GM18519 (cell line): ENCODE measurements around the gene IYD.

Source experiments
- ATAC-seq: cut with Tn5 transposase; IDR thresholded peaks from one replicate; pipeline ENCODE4 v1.9.1; 2021; ENCODE audit warnings: mild to moderate bottlenecking, moderate library complexity; ENCODE audit not compliant: unreplicated experiment, low FRiP score

The IYD gene

DNA sequence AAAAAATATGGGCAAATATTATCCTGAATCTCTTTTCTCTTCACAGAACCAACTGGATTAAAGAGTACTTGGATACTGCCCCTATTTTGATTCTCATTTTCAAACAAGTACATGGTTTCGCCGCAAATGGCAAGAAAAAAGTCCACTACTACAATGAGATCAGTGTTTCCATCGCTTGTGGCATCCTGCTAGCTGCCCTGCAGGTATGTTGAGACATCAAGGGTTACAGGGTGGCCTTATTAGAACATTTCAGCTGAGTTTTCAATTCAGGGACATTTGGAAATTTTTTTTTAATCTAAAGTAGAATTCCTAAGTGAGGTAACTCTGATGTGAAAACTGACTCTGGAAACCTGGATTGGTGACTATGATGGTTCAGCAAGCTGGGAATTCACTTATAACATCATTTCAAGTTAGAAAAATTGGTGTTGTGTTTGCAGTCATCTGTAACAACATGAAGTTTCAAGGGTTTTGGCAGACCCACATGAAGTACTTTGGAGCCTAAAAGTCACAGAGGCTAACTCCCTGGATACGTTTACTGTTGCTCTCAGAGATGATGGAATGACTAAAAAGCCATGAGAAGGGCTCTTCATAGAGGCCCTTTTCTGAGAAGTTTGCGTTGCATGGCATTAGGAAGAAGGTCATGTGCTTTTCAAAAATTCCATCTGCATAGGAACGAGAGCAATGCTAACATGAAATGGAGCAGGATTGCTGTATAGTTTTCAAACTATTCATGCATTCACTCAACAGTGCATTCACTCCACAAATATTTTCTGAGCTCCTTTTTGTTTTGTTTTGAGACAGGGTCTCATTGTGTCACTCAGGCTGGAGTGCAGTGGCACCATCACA lies 25.5 kb downstream of the IYD start:
- no peak for ATAC-seq

DNA sequence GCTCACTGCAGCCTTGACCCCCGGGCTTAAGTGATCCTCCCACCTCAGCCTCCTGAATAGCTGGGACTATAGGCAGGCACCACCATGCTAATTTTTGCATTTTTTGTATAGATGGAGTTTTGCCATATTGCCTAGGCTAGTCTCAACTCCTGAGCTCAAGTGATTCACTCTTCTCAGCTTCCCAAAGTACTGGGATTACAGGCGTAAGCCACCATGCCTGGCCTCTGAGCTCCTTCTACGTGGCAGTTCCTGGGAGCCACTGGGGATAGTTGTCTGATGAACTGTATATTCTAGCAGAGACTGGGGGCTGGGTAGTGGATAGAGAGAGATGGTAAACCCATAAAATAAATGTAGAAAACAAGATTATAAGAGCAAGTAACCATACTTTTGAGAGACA lies 26.1 kb downstream of the IYD start:
- ATAC-seq, result no peak

DNA sequence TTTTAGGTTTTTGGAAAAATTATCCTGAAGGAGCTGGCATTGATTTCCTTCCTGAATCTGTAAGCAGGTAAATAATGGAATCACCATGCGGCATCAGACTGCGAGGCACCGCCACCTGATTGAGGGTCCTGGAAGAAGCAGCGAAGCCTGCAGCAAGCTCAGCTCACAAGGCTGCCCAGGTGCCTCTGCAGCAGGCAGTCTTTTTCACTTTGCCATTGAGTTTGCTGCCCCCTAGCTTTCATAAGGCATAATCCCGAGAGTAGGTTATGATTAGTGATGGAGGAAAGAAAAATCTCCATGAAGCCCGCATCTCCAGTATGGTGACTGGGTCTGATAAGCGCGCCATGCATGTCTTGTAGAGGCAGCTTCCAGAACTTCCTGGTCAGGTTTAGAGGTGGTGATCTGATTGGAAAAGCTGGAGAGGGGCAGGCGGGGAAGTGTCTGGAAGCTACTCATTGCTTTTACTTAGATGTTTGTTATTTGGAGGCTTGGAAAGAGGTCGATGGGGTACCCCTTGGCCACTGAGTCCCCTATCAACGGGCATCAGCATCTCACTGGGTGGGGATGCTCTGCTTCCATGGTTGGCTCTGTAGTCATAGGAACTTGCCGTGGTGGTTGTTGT lies 26.7 kb downstream of the IYD start:
- peak; percentile 56 for ATAC-seq

DNA sequence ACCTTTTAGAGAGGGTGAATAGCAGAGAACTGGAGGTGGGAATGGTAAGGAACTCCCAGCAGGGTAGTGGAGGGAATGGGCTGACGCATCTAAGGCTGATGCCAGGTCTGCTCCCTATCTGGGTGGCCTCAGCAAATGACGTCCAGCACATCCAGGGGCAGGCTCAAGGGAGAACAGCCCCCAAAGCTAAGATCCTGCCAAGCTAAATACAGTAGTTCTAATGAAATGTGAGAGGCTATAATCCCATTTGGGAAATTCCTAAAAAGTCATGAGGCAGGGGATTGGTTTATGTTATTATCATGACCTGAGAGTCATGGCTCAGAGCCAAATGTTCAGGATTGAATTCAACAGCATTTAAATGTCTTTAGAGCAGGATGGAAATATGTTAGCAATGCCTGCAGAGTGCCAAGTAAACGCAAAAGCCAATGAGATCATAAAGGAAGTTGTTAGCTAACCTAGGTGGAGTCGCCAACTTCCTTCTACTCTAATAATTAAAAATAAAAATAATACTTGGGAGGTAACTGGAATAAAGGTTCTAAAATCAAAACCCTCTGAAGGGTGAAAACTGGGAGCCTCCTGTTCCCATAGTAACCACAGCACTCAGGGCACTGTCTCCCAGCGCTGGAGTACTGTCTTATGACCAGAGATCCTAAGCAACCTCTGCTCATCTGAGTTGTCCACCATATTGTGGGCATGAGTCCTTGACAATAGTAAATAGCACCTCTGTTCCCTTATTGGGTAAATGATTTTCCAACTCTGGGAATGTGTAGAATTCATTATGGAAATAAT lies 34.8 kb downstream of the IYD start:
- ATAC-seq, result no peak

DNA sequence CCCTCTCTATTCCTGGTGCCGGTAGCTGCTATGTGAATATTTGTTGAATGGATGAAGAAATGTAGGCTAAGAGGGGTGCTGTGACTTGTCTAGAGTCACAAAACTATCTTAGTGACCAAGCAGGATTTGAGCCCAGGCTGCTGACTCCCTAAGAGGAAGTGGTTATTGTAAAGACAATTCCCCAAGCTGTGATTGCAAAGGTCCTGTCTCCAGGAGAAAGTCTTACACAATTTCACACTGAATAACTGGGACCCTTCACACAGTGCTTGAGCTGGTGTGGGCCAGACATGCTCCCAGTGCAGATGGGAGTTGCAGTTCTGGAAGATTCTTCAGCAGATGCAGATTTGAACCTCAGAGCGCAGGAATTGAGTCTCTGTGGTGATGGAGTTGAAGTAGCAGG lies 38.1 kb downstream of the IYD start:
- no peak for ATAC-seq

DNA sequence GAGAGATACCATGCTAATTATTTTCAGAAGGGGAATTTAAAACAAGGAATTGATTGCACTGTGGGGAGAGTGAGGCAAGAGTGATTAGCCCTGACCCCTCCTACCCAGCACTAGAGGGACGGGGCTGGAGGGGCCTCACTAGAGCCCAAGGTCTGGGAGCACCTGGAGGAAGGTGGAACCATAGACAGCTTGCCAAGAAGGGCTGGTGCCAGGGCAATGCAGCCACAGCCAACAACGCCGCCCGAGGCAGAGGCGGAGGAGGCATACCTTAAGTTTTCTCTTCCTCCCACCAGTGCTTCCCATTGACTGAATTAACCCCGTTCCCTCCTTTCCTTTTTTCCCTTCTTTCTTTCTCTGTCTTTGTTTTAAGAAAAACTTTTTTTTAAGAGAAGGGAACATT lies 40.0 kb downstream of the IYD start:
- no peak for ATAC-seq

DNA sequence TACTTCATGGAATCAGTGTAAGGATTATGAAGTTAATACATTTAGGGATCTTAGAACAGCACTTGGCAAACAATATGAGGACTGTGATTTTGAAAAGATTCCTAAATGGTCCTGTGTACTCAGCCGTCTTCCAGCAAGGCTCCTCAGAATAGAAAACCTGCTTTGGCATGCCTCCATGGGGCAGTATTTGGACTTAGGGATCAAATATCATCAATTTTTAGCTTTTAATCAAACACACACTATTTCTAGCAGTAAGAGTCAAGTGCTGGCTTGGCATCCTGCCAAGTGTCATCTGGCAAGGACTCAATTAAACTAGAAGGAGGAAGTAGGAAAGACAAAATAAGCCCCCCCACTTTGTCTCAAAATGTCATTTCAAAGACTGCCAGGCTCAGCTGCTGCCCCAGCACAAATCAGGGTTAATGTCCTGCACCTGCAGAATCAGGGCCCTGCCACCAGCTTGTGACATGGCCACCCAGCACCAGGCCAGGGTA lies 40.8 kb downstream of the IYD start:
- ATAC-seq, result no peak

DNA sequence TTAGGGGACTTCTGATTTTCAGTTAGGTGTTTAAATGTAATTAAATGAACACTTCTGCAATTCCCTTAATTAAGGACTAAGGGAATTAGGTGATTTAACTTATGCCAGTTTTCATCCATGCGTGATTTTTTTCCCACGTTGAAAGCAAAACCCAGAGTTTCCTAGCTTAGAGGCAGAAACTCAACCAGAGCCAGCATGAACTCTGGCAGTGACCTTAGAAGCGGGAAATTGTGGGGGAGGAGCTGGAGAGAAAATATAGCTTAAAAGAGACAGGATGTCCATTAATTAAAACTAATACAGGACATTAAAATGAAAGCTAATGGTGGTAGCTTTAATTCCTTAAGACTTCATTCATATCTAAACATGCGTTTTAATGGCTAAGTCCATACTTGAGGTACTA lies 41.6 kb downstream of the IYD start:
- ATAC-seq, result no peak

DNA sequence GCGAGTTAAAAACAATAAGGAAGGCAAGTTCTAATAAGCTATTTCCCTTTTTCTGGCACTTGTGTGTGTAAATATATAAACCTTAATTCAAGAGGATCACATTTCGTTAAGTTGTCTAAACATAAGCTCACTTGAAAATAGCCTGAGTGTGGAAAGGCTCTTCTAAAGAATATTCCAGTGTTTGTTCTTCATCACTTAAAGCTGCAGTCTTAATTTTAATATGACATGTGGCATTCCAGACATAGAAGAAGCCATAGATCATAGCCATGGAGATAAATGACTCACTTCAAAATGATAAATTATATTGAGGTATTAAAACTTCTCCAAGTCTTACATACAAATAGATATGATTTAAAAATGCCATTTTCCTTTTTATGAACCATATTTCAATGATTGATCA lies 42.1 kb downstream of the IYD start:
- ATAC-seq, result no peak

DNA sequence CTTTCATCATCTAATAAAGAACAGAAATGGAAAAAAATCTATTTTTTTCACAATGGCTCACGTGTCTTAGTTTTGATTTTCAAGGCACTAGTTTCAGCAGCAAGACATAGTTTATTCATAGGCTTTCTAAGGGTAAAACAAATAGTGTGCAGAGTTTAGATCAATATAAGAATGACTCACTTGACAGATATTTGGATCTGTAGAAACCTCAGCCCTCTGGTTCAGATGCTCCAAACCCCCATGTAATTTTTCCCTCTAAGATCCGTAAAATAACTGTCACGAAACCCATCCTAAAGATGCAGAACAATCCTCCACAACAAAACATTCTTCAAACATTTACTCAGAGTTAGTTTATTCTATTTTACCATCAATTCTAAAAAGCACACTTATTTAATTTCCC lies 43.4 kb downstream of the IYD start:
- ATAC-seq, result no peak

DNA sequence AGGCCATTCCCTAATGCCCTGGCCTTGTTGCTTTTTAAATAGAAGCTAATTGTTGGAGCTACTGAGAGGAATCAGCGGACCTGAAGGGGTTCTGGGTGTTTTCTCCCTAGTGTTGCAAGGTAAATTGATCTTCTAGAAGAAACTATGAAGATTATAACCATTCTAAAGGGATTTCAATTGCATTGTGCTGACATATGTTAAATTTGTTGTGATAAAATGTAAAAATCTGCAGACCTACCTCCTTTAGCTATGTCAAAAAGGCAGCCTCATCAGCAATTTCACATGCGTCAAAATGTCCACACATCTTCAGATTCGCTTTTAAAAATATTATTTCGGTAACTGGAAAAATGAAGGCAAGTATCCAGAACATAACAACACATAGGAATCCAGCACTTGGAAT lies 44.4 kb downstream of the IYD start:
- ATAC-seq, result no peak

DNA sequence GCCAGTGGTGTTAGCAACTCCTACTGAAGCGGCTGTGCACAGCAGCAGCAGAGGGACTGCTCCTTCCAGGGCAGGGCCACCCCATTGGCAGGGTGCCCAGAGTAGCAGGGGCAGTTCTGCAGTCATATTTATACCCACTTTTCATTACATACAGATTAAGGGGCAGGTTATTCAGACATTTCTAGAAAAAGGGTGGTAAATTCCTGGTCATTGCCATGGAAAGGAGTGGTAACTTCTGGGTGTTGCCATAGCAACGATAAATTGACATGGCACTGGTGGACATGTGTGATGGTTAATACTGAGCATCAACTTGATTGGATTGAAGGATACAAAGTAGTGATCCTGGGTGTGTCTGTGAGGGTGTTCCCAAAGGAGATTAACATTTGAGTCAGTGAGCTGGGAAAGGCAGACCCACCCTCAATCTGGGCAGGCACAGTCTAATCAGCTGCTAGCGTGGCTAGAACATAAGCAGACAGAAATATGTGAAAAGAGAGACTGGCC lies 45.0 kb downstream of the IYD start:
- no peak for ATAC-seq

DNA sequence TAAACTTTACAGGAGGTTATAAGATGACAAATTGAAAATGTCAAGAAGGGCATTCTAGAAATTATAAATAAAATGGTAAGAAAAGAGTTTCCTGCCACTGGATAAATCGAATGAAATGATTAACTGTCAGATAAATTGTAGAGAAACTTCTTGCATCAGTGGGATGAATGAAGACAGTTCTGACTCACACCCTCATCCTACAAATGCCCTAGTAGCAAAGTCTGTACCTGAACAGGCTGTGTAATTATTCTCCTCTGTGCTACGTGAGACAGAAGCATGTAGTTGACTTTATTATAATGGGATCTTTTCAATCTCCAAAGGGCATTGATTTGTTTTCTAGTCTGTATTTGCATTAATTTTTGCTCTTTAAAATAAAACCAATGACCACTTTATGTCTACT lies 47.3 kb downstream of the IYD start:
- ATAC-seq, result no peak

DNA sequence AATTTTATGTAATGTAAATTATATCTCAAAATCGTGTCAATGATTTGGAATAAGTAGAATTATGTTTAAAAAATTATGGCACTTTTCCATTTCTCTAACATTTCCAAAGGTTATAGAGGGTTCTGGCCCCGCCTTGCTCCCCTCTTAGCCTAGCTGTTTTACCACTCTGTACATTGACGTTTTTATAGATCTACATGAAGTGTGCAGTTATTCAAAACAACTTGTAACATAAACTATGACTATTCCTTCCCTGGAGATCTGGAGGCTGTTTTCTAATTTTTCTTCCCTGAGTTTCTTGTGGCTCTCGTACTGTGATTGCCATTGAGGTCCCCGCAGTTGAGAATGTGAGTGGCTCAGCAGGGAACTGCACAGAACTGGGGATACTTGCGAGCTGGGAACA lies 48.4 kb downstream of the IYD start:
- no peak for ATAC-seq

DNA sequence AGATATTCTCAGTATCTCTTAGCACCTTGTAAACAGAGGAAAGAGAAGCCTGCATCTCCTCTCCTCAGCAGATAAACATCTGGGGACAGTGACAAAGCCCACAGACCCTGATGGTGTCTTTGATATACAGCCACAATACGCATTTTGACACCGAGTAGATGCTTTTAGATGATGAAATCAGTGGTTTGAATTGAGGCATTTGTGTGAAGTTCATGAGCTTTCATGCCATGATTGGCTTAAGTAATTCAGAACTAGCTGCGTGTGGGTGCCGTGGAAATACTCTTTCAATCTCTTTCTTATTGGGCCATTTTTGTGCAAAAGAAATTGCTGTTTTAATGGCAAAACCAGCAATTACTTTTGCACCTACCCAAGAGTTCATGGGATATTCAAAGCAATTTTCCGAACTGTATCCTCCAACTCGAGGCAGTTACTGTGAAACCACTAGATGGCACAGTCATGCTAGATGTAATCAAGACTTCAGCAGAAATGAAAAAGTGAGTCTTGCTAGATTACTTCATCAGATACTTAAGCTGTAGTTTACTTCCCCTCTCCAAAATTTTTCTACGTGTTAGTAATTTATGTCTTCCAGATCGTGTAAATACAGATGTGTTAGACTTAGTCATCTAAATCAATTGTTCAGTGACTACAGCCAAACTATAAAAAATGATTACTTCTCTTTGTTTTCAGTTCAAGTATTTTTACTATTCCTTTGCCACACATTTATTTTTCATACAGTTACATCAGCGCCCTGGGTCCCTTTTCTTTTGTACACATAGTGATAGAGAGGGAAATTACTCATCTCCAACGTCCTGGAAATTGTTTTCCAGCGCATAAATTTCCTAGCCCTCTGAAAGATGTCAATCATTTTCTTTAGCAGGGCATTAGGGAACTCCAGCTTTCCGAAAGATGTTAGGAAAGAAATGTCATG lies 49.4 kb downstream of the IYD start:
- ATAC-seq, result peak; percentile 85

DNA sequence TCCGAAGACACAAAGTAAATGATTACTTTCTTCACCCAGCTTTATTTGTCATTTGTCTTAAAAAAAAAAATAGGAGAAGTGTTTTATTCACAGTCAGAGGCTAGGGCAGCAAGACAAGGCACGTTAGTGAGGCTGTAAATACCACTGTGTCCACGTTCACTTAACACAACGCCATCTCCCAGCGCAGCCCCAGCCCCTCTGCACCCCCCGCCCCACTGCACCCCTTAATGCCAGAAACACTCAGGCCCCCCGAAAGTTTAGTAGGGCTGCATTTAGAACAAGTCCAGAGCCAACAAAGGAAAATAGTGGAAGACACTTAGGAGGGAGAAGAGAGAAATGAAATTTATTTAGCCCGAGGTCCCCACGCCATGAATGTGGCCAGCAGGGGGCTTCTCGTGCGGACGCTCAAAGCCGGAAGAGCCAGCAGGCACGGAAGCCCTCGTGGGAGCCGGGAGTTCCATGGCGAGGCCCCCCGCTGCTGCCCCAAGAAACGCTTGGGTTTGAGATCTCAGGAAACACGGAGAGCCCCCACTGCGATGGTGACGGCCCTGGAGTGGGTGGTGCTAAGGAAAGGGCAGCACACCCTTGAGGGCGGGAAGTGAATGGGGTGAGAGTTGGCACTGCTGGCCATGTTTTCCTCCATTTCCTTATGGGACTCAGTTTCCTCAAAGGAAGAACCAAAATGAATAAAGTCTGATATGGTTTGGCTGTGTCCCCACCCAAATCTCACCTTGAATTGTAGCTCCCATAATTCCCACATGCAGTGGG lies 50.2 kb downstream of the IYD start:
- no peak for ATAC-seq

DNA sequence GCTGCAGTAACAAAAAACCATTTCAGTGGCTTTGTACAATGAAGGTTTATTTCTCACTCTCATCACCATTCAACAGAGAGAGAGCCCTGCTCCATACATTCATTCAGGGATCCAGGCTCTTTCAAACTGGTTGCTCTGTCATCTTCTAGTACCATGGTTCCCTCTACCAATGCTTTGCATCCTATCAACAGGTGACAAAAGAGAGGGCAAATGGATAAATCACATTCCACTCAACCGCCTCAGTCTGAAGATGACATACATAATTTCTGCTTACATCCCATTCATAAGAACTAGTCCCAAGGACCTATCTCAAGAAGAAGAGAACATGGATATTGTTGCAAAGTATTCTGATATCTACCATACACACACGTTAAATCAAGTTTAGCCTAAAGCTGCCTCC lies 51.6 kb downstream of the IYD start:
- ATAC-seq, result no peak

DNA sequence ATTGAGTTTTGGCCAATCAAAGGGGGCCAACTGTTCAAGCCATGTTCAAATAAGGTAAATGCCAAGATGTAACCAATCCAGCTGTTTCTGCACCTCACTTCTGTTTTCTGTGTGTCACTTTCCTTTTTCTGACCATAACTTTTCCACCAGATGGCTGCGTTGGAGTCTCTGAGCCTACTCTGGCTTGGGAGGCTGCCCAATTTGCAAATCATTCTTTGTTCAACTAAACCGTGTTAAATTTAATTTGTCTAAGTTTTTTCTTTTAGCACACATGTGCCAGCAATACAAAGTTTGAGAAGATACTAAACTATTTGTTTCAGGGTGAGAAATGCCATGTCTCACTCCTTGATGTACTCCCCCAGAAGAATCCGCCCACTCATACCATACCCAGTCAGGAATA lies 52.1 kb downstream of the IYD start:
- no peak for ATAC-seq

DNA sequence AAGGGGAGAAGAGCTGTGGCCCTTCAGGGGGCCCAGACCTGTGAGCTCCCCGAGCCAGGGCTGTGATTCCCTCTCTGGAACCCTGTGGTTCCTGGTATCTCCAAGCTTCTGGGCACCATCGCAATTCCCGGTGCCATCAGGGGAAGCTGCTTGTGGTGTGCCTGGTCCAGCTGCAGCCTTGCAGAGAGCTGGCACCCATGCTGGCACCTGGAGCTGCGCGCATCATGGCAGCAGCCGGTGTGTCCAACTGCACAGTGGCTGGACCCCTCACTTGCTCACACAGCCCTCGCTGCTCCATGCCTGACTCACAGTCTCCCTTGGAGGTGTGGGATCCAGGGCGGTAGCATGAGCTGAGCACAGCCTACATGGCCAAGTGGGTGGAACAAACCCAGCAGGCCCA lies 56.7 kb downstream of the IYD start:
- no peak for ATAC-seq
